Activated CD8-positive, alpha-beta T cell treated with anti-CD3 and anti-CD28 coated beads, Interleukin-2, amount 10 ng/mL, durations not matched to agents 7 days and 5 days (primary cell): ENCODE results near the gene YKT6. TPM values are rescaled to one million over a fixed set of nuclear protein-coding genes. Genes with fewer than 3 reads are reported as not detected.

Experiments used
- ATAC-seq: fragments of 150-1000 bp; cut with Tn5 transposase; one replicate; pipeline ENCODE4 v1.10.0; 2021; ENCODE audit warnings: moderate library complexity
- CTCF ChIA-PET: fragments of 350-600 bp; sonication (Branson Sonifier 250); formaldehyde crosslinking; loops from one replicate; lab custom pipeline; 2021; ENCODE audit warnings: antibody characterized with exemption; lab: Charles Lee
- POLR2A ChIA-PET: fragments of 350-600 bp; sonication (Branson Sonifier 250); formaldehyde crosslinking; loops from one replicate; lab custom pipeline; 2021; ENCODE audit warnings: antibody characterized with exemption; lab: Charles Lee
- DNase-seq: peaks from one replicate; pipeline ENCODE4 v3.0.0-alpha.2; 2020
- H3K27ac Mint-ChIP-seq: one replicate; pipeline ENCODE4 v1.8.0; 2021; ENCODE audit warnings: mild to moderate bottlenecking, mixed read lengths
- H3K27me3 Mint-ChIP-seq: one replicate; pipeline ENCODE4 v1.8.0; 2021; ENCODE audit warnings: low read depth, mixed read lengths
- H3K36me3 Mint-ChIP-seq: one replicate; pipeline ENCODE4 v1.8.0; 2021; ENCODE audit warnings: low read depth, mixed read lengths
- H3K4me1 Mint-ChIP-seq: one replicate; pipeline ENCODE4 v1.8.0; 2021; ENCODE audit warnings: low read depth, mixed read lengths
- H3K4me3 Mint-ChIP-seq: one replicate; pipeline ENCODE4 v1.8.0; 2021; ENCODE audit warnings: mild to moderate bottlenecking, mixed read lengths
- H3K9me3 Mint-ChIP-seq: one replicate; pipeline ENCODE4 v1.8.0; 2022; ENCODE audit warnings: mixed read lengths; ENCODE audit not compliant: insufficient read depth
- total RNA-seq, 2 experiments: library from RNA; stranded (reverse); gene quantifications; one replicate each; pipeline ENCODE4 v1.2.3, GENCODE V29; 2021

Gene YKT6
- 10 to 100 TPM; 64.5 to 70.2 TPM for total RNA-seq

DNA sequence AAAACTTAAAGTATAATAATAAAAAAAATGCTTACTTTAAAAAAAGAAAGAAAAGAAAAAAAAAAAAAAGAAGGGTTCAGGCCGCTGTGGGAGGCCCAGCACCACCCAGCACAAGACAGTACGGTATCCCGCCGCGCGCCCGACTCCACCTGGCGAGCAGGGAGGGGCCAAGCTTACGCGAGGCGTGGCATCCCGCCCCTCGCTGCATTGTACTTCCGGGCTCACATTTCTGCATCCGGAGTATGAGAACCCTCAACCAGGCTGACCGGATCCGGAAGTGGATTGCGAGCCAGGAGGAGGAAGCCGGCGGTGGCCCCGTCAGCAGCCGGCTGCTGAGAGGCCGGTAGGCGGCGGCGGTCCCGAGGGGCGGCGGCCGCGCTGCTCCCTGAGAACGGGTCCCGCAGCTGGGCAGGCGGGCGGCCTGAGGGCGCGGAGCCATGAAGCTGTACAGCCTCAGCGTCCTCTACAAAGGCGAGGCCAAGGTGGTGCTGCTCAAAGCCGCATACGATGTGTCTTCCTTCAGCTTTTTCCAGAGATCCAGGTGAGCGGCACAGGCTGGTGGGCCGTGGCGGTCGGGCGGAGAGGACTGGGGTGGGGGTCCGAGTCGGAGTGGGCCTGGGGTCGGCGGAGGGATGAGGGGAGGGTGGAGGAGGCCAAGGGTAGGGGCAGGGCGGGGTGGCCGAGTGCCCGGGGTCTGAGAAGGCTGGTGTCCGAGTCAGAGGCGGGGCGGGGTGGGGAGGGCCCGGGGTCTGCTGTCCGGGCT, at the start of gene YKT6:
TSS of gene YKT6 (plus strand) at position 280 of the 763 bp plus-strand sequence. CDS start at position 438, 158 bp downstream.
- no peaks in the 10 kb centered on the region for H3K27me3 Mint-ChIP-seq
- ATAC-seq (peak; percentile 99), DNase-seq (peak; percentile 98)
- CTCF ChIA-PET = interaction anchor here (0.7 to 1.4 kb wide), 11 partner anchors 12 to 288 kb away, joined by 3 to 5 read pairs (median 3); no protein-coding TSS in a partner anchor
- peak within 1 kb of the TSS; percentile 85 for H3K27ac Mint-ChIP-seq
- H3K36me3 Mint-ChIP-seq = peaks cover 16% of the 10 kb centered on the region
- POLR2A ChIA-PET = interaction anchor here (0.9 to 1.4 kb wide), 4 partner anchors 14 to 157 kb away, joined by 3 to 4 read pairs (median 4); partner anchors contain the start of gene DBNL
- no peaks in the 10 kb centered on the region for H3K9me3 Mint-ChIP-seq
- H3K4me1 Mint-ChIP-seq = peaks cover 33% of the 10 kb centered on the region
- H3K4me3 Mint-ChIP-seq = peak within 1 kb of the TSS; percentile 79

DNA sequence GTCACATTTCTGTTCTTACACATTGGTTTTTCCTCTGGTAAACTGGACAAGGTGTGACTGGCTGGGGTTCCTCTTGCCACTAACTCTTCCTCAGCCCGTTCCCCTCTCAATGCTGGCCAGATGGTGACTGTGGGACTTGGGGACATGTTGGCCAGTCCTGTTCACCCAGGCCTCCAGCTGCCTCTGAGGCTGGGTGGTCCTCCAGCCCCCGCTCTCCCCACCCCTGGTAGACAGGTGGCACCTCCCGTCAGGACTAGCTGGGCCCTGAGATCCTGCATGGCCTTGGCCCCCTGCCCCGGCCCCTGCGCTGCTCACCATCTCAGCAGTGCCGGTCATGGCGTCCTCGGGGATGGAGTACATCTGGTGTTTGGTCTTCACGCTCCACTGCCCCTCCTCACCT, 48.8 kb upstream of the YKT6 start:
- H3K4me3 Mint-ChIP-seq = no peak overlapping the region

GRCh38 chr7:44152971-44153947, 47.5 kb upstream of the YKT6 start:
- Mint-ChIP-seq H3K27ac (no peak overlapping the region), H3K27me3 (peaks cover 2% of the 10 kb centered on the region), H3K4me3 (no peak overlapping the region), H3K4me1 (no peaks in the 10 kb centered on the region), H3K36me3 (no peaks in the 10 kb centered on the region), H3K9me3 (no peaks in the 10 kb centered on the region)
- ChIA-PET CTCF (no interaction called here), POLR2A (no interaction called here)
- no peak for DNase-seq
- no peak for ATAC-seq

More for the DNA sequence above, 48.8 kb upstream of the YKT6 start:
- Mint-ChIP-seq H3K9me3 (no peaks in the 10 kb centered on the region), H3K4me1 (no peaks in the 10 kb centered on the region), H3K36me3 (no peaks in the 10 kb centered on the region), H3K27me3 (peaks cover 5% of the 10 kb centered on the region), H3K27ac (no peak overlapping the region)
- ChIA-PET POLR2A (no interaction called here), CTCF (no interaction called here)
- no peak for ATAC-seq
- DNase-seq = no peak

- H3K4me1 Mint-ChIP-seq = no peaks in the 10 kb centered on the region
- H3K27me3 Mint-ChIP-seq = peaks cover 2% of the 10 kb centered on the region
- ATAC-seq (no peak), DNase-seq (no peak)
- H3K27ac Mint-ChIP-seq = no peak overlapping the region
- no peak overlapping the region for H3K4me3 Mint-ChIP-seq
- ChIA-PET CTCF (interaction anchor here (0.7 kb wide), 1 partner anchor 45 kb away, joined by 3 read pairs; no protein-coding TSS in a partner anchor), POLR2A (interaction anchor here (0.6 kb wide), 1 partner anchor 32 kb away, joined by 3 read pairs; no protein-coding TSS in a partner anchor)
- H3K36me3 Mint-ChIP-seq = no peaks in the 10 kb centered on the region
- no peaks in the 10 kb centered on the region for H3K9me3 Mint-ChIP-seq
These were observed 46.8 kb upstream of the YKT6 start for GRCh38 chr7:44153948-44154335.

DNA sequence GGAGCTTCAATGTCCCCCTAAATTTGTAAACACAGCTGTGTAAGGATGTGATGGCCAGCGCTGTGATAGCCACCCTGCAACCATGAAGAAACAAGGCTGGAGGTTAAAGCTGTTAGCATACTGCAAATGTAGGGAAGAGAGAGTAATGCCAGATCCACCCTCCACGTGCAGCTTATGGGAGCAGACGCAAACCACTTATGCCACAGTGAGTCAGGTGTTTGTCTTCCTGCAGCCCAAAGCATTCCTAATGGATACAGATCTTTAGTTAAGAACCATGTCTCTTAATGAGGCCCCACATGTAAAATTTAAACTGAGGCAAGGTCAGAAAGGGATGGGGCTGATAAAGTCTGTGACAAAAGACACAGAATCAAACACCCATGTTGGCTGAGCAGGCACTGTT, 46.1 kb upstream of the YKT6 start:
- ATAC-seq (no peak), DNase-seq (no peak)
- Mint-ChIP-seq H3K4me1 (no peaks in the 10 kb centered on the region), H3K36me3 (no peaks in the 10 kb centered on the region), H3K9me3 (no peaks in the 10 kb centered on the region), H3K27me3 (peaks cover 2% of the 10 kb centered on the region), H3K4me3 (no peak overlapping the region), H3K27ac (no peak overlapping the region)
- POLR2A ChIA-PET = interaction anchor here (0.6 kb wide), 1 partner anchor 32 kb away, joined by 3 read pairs; no protein-coding TSS in a partner anchor
- CTCF ChIA-PET = no interaction called here

DNA sequence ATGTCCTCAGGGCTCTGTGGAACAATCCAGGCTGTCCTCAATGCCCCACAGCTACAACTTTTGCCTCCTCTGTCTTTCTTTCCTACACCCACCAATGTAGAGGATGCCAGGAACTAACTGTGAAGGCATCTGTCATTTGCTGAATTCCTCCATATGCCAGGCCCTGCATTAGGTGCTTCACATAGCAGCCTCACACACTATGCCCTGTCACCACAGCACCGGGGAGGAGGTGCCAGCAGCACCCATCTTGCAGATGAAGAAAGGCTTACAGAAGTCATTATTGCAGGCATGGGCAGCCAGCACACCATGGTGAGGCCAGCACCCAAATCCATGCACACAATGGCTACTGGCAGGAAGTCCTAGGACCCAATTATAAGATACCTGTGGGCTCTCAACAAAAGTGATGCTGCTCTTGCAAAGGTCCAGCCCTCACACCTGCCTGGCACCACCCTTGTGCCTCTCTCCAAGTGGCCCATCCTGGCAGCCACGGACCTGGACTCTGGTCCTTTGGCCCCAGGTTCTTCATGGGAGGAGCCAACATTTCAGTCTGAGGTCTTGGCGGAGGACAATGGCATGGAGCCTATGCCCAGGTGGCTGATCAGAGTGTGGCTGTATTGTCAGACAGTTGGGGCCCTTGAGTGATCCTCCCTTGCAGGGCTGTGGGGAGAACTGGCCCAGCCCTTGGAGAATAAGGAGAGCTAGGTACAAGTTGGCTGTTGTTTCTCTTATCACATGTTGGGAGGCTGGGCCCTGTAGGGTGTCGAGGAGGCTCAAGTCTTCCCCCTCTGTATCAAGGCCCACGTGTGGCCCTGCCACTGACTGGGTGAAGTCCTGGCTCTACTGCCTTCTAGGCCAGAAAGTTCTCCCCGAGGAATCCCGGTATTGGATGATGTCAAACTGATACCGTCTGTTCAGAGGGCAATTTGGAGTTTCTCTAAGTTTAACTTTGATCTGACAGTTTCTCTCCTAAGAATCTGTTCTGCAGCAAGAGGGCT, 45.3 kb upstream of the YKT6 start:
- CTCF ChIA-PET = no interaction called here
- no peak overlapping the region for H3K4me3 Mint-ChIP-seq
- POLR2A ChIA-PET = no interaction called here
- H3K9me3 Mint-ChIP-seq = no peaks in the 10 kb centered on the region
- H3K27ac Mint-ChIP-seq = no peak overlapping the region
- DNase-seq = no peak
- ATAC-seq = no peak
- no peaks in the 10 kb centered on the region for H3K4me1 Mint-ChIP-seq
- no peaks in the 10 kb centered on the region for H3K36me3 Mint-ChIP-seq
- H3K27me3 Mint-ChIP-seq = peaks cover 2% of the 10 kb centered on the region

GRCh38 chr7:44156453-44157010, 44.2 kb upstream of the YKT6 start:
- no peaks in the 10 kb centered on the region for H3K36me3 Mint-ChIP-seq
- H3K27ac Mint-ChIP-seq = no peak overlapping the region
- ChIA-PET POLR2A (no interaction called here), CTCF (no interaction called here)
- peaks cover 2% of the 10 kb centered on the region for H3K27me3 Mint-ChIP-seq
- no peaks in the 10 kb centered on the region for H3K4me1 Mint-ChIP-seq
- H3K9me3 Mint-ChIP-seq = no peaks in the 10 kb centered on the region
- ATAC-seq = no peak
- H3K4me3 Mint-ChIP-seq = no peak overlapping the region
- no peak for DNase-seq

- Mint-ChIP-seq H3K9me3 (no peaks in the 10 kb centered on the region), H3K4me1 (no peaks in the 10 kb centered on the region), H3K27ac (no peak overlapping the region), H3K36me3 (no peaks in the 10 kb centered on the region), H3K4me3 (no peak overlapping the region), H3K27me3 (peaks cover 2% of the 10 kb centered on the region)
- DNase-seq = no peak
- ChIA-PET POLR2A (no interaction called here), CTCF (no interaction called here)
- ATAC-seq = no peak
These were observed 43.4 kb upstream of the YKT6 start for GRCh38 chr7:44157116-44158080.

- ATAC-seq (no peak), DNase-seq (no peak)
- Mint-ChIP-seq H3K27me3 (peaks cover 7% of the 10 kb centered on the region), H3K9me3 (no peaks in the 10 kb centered on the region), H3K27ac (no peak overlapping the region), H3K4me3 (no peak overlapping the region), H3K36me3 (no peaks in the 10 kb centered on the region), H3K4me1 (no peaks in the 10 kb centered on the region)
- ChIA-PET CTCF (no interaction called here), POLR2A (no interaction called here)
These were observed 42.5 kb upstream of the YKT6 start for GRCh38 chr7:44158096-44158872.
